K562 (cell line): ENCODE measurements around the gene IL17RA. TPM values are rescaled to one million over a fixed set of nuclear protein-coding genes. Genes with fewer than 3 reads are reported as not detected.

Source experiments
- ATAC-seq: fragments of 200-7000 bp; cut with Tn5 transposase; 3 replicates; pipeline ENCODE4 v1.9.1; 2020; ENCODE audit warnings: moderate library complexity
- BruUV-seq: library from RNA; stranded (reverse); fragments of 400-500 nt; replicated peaks from 2 replicates; lab custom pipeline; 2021; lab: Mats Ljungman, UMichigan
- CTCF ChIA-PET: fragments of 300-600 bp; formaldehyde crosslinking; extraction: SDS; loops from one replicate; lab custom pipeline; 2021; ENCODE audit warnings: low intra/inter-chr PET ratio; lab: Yijun Ruan, JAX
- POLR2A ChIA-PET: fragments of 300-600, 350-650 bp; sonication (Branson Sonifier 250); formaldehyde crosslinking; extraction: SDS; loops from one replicate; lab custom pipeline; 2021; ENCODE audit warnings: antibody characterized with exemption, inconsistent platforms; lab: Yijun Ruan, JAX
- DNase-seq, 4 experiments: peaks; one replicate each; pipeline versions ENCODE4 v3.0.0 to v3.0.0-alpha.2; 2011 to 2018; ENCODE audit warnings: low spot score in 3 of 4, mixed read lengths in 3 of 4; ENCODE audit errors: extremely low read depth in 1 of 4
- FAIRE-seq: peaks from 2 replicates; lab custom pipeline; 2011; peaks lifted over from hg19 to GRCh38; lab: Jason Lieb, UNC
- H2AFZ ChIP-seq: 2 replicates; pipeline ENCODE4 v1.6.0; 2011; ENCODE audit warnings: low read depth, low read length, control low read depth, inconsistent platforms
- H3K27ac ChIP-seq: fragments of 200-600 bp; 3 replicates; pipeline ENCODE4 v1.8.0; 2011; ENCODE audit warnings: low read depth, mild to moderate bottlenecking, control low read depth, inconsistent platforms, low read length, moderate library complexity, mixed read lengths; ENCODE audit errors: extremely low read depth
- H3K27me3 ChIP-seq, 2 experiments: fragments of 300-600 bp in 1 of 2; 2 replicates in 1 of 2; 3 replicates in 1 of 2; pipeline versions ENCODE4 v1.6.0 to v1.8.0; 2011; ENCODE audit warnings: inconsistent platforms in 2 of 2, low read length in 2 of 2, mild to moderate bottlenecking in 1 of 2, mixed read lengths in 1 of 2, moderate library complexity in 1 of 2; ENCODE audit not compliant: control insufficient read depth in 2 of 2, insufficient read depth in 2 of 2
- H3K36me3 ChIP-seq: fragments of 300-600 bp; 3 replicates; pipeline ENCODE4 v1.8.0; 2011; ENCODE audit warnings: mild to moderate bottlenecking, low read length, inconsistent platforms; ENCODE audit not compliant: control insufficient read depth, insufficient read depth
- H3K4me1 ChIP-seq, 2 experiments: fragments of 200-600 bp in 1 of 2; replicated peaks in 1 of 2; 2 replicates in 1 of 2; 3 replicates in 1 of 2; pipeline versions ENCODE4 v1.5.1 to v1.8.0; 2011; ENCODE audit warnings: inconsistent platforms in 2 of 2, low read length in 2 of 2, mild to moderate bottlenecking in 1 of 2, mixed read lengths in 1 of 2, moderate library complexity in 1 of 2; ENCODE audit not compliant: control insufficient read depth in 2 of 2, insufficient read depth in 2 of 2
- H3K4me2 ChIP-seq: 2 replicates; pipeline ENCODE4 v1.6.1; 2011; ENCODE audit warnings: low read length, control low read depth, inconsistent platforms, mixed read lengths; ENCODE audit not compliant: insufficient read depth
- H3K4me3 ChIP-seq: fragments of 200-600 bp; sonication (generic), shearing (Covaris generic); 2 replicates; pipeline ENCODE4 v1.5.1; 2016; ENCODE audit warnings: control low read depth, inconsistent platforms
- H3K79me2 ChIP-seq: fragments of 200-600 bp; 3 replicates; pipeline ENCODE4 v1.8.0; 2011; ENCODE audit warnings: low read length, inconsistent platforms; ENCODE audit not compliant: control insufficient read depth, insufficient read depth
- H3K9ac ChIP-seq, 2 experiments: 2 replicates each; pipeline versions ENCODE4 v1.6.0 to v1.6.1; 2011; ENCODE audit warnings: low read depth in 2 of 2, low read length in 2 of 2, control low read depth in 1 of 2, inconsistent platforms in 1 of 2, mild to moderate bottlenecking in 1 of 2, mixed read lengths in 1 of 2; ENCODE audit not compliant: insufficient read depth in 1 of 2
- H3K9me1 ChIP-seq: one replicate; pipeline ENCODE4 v1.6.0; 2011; ENCODE audit warnings: inconsistent platforms, mild to moderate bottlenecking, low read length, moderate library complexity; ENCODE audit not compliant: control insufficient read depth, insufficient read depth
- H3K9me3 ChIP-seq: replicated peaks from 2 replicates; pipeline ENCODE4 v1.5.1; 2011; ENCODE audit warnings: low read depth, low read length, inconsistent platforms; ENCODE audit not compliant: control insufficient read depth, insufficient read depth
- H4K20me1 ChIP-seq: replicated peaks from 2 replicates; pipeline ENCODE4 v1.6.1; 2011; ENCODE audit warnings: low read length, inconsistent platforms, mixed read lengths; ENCODE audit not compliant: control insufficient read depth, insufficient read depth
- CTBP1 ChIP-seq: fragments of 450-650 bp; IDR thresholded peaks from 2 replicates; pipeline ENCODE4 v1.6.1; 2016; ENCODE audit warnings: borderline replicate concordance
- KDM1A ChIP-seq, 2 experiments: fragments of 450-650 bp; IDR thresholded peaks; 2 replicates each; pipeline ENCODE4 v1.6.1; 2016; ENCODE audit warnings: mild to moderate bottlenecking in 2 of 2
- SETDB1 ChIP-seq: IDR thresholded peaks from one replicate; pipeline ENCODE4 v1.6.1; 2012; ENCODE audit warnings: low read length, control low read depth, inconsistent platforms
- SIN3B ChIP-seq: fragments of 450-650 bp; IDR thresholded peaks from 2 replicates; pipeline ENCODE4 v1.6.1; 2017; ENCODE audit warnings: low read depth, mild to moderate bottlenecking, moderate library complexity
- SMAD4 ChIP-seq: fragments of 250-450 bp; sonication (Bioruptor Pico); conservative IDR thresholded peaks from 2 replicates; pipeline ENCODE4 v1.8.0; 2021; ENCODE audit warnings: inconsistent platforms, mild to moderate bottlenecking, moderate library complexity
- SRF ChIP-seq, 2 experiments: fragments of 250-450, 450-650 bp in 1 of 2; sonication (Bioruptor Pico) in 1 of 2; sonication (generic) in 1 of 2; formaldehyde crosslinking; IDR thresholded peaks; 2 replicates each; pipeline versions ENCODE4 v1.5.0 to v1.5.1; 2020 to 2022; ENCODE audit warnings: mild to moderate bottlenecking in 1 of 2, missing genetic modification reagents in 1 of 2
- ZFP1 ChIP-seq: fragments of 450-650 bp; formaldehyde crosslinking; IDR thresholded peaks from 2 replicates; pipeline ENCODE4 v1.4.0; 2020; ENCODE audit warnings: mild to moderate bottlenecking, mixed read lengths
- ZNF143 ChIP-seq: sonication (generic); formaldehyde crosslinking; IDR thresholded peaks from 2 replicates; pipeline ENCODE4 v1.9.0; 2022; ENCODE audit warnings: mild to moderate bottlenecking, missing genetic modification reagents
- ZNF263 ChIP-seq: sonication (generic); formaldehyde crosslinking; IDR thresholded peaks from 2 replicates; pipeline ENCODE4 v1.8.0; 2022; ENCODE audit warnings: mild to moderate bottlenecking, missing genetic modification reagents, borderline replicate concordance
- ZNF766 ChIP-seq: fragments of 200-800 bp; sonication (Bioruptor generic); conservative IDR thresholded peaks from 2 replicates; pipeline ENCODE4 v1.6.1; 2016; ENCODE audit warnings: missing genetic modification characterization, missing compliant biosample characterization
- WGBS: fragments of 100-300 bp; shearing (Covaris generic); methylation state at CpG from one replicate; pipeline ENCODE4 v1.1.6; 2016; ENCODE audit warnings: low coverage, mixed read lengths; ENCODE audit not compliant: insufficient coverage; ENCODE audit errors: missing lambda C conversion rate; 5-methylcytosine and 5-hydroxymethylcytosine counted together
- in situ Hi-C: fragments of 300-500 bp; cut with MboI; formaldehyde crosslinking; loops from 4 replicates; pipeline ENCODE4 v1.15.0; 2018; ENCODE audit warnings: inconsistent platforms, mixed read lengths
- intact Hi-C: fragments of 100-400 bp; cut with micrococcal nuclease; formaldehyde crosslinking; loops from 2 replicates; pipeline ENCODE4 v1.14.2; 2022
- polyA plus RNA-seq, 8 experiments: library from polyadenylated mRNA; depleted of rRNA in 4 of 8; stranded (reverse) in 5 of 8; unstranded in 3 of 8; fragments of >200 nt; fragmentation: Nextera tagmentation in 2 of 8; fragmentation: Illumina TruSeq in 1 of 8; extraction: Ambion mirVana in 2 of 8; extraction: Trizol in 1 of 8; gene quantifications; 2 replicates each; pipeline versions ENCODE4 v1.2.1 to v1.2.3, GENCODE V29; 2011 to 2014; ENCODE audit warnings: inconsistent platforms in 1 of 8, missing spikeins in 1 of 8
- total RNA-seq, 7 experiments: library from RNA; depleted of rRNA in 6 of 7; stranded (reverse); fragments of >200 nt in 6 of 7; fragmentation: Illumina TruSeq in 2 of 7; extraction: Trizol in 2 of 7; gene quantifications; 2 replicates each; pipeline versions ENCODE4 v1.2.1 to v1.2.3, GENCODE V29; 2011 to 2021; ENCODE audit warnings: low replicate concordance in 1 of 7
- TF ChIP-seq, protein P1 (sequence below): fragments of 450-650 bp; formaldehyde crosslinking; IDR thresholded peaks from 2 replicates; pipeline ENCODE4 v1.4.0; 2020; ENCODE audit warnings: mild to moderate bottlenecking, moderate library complexity
- TF ChIP-seq, protein P2 (sequence below): fragments of 250-450 bp; sonication (Bioruptor Pico); IDR thresholded peaks from 2 replicates; pipeline ENCODE4 v1.4.0; 2020; ENCODE audit warnings: mild to moderate bottlenecking, moderate library complexity
- TF ChIP-seq, protein P3 (sequence below), 3 experiments: fragments of 200-800 bp in 1 of 3; sonication (Bioruptor generic) in 1 of 3; sonication (generic) in 1 of 3; formaldehyde crosslinking in 1 of 3; IDR thresholded peaks; 2 replicates each; pipeline versions ENCODE4 v1.6.1 to v1.8.0; 2016 to 2022; ENCODE audit warnings: mild to moderate bottlenecking in 2 of 3, missing compliant biosample characterization in 2 of 3, missing genetic modification characterization in 2 of 3, missing genetic modification reagents in 1 of 3
- TF ChIP-seq, protein P4 (sequence below): sonication (generic); formaldehyde crosslinking; IDR thresholded peaks from 2 replicates; pipeline ENCODE4 v1.8.1; 2023; ENCODE audit warnings: mild to moderate bottlenecking, missing genetic modification reagents, moderate library complexity

Gene IL17RA
- total and polyA plus RNA-seq, 9 of the 15 experiments (the other 6 are each of a cell fraction or from before 2014, with no cell fraction given) = 0.17 to 11.8 (median 3.7) TPM

DNA sequence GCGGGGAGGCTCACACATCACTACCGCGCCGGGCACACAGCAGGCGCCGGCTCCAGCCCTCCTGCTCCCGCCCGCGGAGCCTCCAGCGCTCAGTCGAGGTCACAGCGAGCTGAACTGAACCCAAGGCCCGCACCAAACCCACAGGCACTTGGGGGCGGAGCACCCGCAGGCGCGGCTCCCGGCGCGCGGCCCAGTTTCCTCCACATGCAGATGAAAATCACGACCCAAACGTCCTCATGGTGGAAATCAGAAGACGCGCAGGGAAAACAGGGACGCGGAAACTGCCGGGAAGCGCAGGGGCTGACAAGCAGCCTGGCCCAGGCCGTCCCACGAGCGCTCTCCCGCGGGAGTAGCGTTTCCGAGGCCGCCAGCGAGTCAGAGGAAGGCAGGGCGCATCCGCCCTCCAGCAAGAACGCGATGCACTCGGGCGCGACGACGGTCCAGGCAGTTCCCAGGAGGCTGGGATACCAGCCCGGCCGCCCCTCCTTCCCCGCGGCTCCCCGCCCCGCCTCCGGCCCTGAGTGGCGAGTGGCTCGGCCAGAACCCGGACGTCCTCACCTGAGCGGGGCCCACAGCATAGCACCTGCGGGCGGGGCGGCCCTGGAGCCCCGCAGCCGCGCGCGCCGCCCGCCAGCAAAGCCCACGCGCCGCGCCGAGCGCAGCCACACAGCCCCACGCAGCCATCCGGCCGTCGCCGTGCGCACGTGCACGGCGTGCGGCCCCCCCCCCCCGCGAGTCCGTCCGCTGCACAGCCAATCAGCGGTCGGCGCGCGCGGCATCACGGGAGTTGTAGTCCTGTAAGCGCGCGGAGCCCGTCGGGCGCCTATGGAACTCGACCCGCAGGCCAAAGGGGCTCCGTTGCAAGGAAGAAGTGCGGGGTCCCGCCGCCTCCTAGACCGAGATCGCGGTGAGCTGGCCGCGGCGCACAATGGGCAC is 74.0 kb downstream of the IL17RA start, which contains the start of gene HDHD5:
HDHD5 (minus strand) TSS at position 710 of the 936 bp plus-strand sequence; CDS start at position 684, 26 bp downstream.
- peak within 1 kb of the TSS; percentile 86 for H3K4me2 ChIP-seq
- FAIRE-seq (no peak), ATAC-seq (peak; percentile 88), DNase-seq (peak; percentile 92 to 99 (median 98))
- peak within 1 kb of the TSS; percentile 85 for H2AFZ ChIP-seq
- BruUV-seq = no TSS peak
- H3K9ac ChIP-seq = peak within 1 kb of the TSS; percentile 40 to 93
- CTCF ChIA-PET = no interaction called here
- under 1% methylated on average over 70 of the region's 114 CpGs for WGBS
- H3K79me2 ChIP-seq = peaks cover 12% of the 10 kb centered on the region
- H3K4me1 ChIP-seq = peaks cover 12 to 23% of the 10 kb centered on the region in 2 experiments; a peak in 4 of 5 replicates
- no peaks in the 10 kb centered on the region for H3K9me3 ChIP-seq
- no peaks in the 10 kb centered on the region for H3K9me1 ChIP-seq
- H3K4me3 ChIP-seq = peak within 1 kb of the TSS; percentile 60
- POLR2A ChIA-PET = interaction anchor here (0.9 kb wide), 1 partner anchor 9 kb away, joined by 3 read pairs; no protein-coding TSS in a partner anchor
- peaks cover 3% of the 10 kb centered on the region for H4K20me1 ChIP-seq
- H3K27me3 ChIP-seq = peaks cover 7 to 14% of the 10 kb centered on the region in 2 experiments; a peak in 3 of 5 replicates
- intact Hi-C loops = no loop called here
- peaks cover 7% of the 10 kb centered on the region; the same call in 2 of the 3 replicates for H3K36me3 ChIP-seq
- in situ Hi-C loops = no loop called here
- peak within 1 kb of the TSS; percentile 67 for H3K27ac ChIP-seq
- TF ChIP-seq SMAD4 (CRISPR knock-in tag) = peak; percentile 68
- TF ChIP-seq SRF (CRISPR knock-in tag; IDR thresholded peaks at IDR 0.05) = no peak
- no peak for TF ChIP-seq ZNF263 (CRISPR knock-in tag)
- TF ChIP-seq ZNF766 (CRISPR knock-in tag) = 0 out of 2 replicates have a peak, but pooled peaks have one; percentile 45
- no peak for TF ChIP-seq SETDB1
- TF ChIP-seq, protein P1, sequence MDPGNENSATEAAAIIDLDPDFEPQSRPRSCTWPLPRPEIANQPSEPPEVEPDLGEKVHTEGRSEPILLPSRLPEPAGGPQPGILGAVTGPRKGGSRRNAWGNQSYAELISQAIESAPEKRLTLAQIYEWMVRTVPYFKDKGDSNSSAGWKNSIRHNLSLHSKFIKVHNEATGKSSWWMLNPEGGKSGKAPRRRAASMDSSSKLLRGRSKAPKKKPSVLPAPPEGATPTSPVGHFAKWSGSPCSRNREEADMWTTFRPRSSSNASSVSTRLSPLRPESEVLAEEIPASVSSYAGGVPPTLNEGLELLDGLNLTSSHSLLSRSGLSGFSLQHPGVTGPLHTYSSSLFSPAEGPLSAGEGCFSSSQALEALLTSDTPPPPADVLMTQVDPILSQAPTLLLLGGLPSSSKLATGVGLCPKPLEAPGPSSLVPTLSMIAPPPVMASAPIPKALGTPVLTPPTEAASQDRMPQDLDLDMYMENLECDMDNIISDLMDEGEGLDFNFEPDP = no peak
- 0 out of 2 replicates have a peak, but pooled peaks have one; percentile 55 for TF ChIP-seq SIN3B
- TF ChIP-seq, protein P2, sequence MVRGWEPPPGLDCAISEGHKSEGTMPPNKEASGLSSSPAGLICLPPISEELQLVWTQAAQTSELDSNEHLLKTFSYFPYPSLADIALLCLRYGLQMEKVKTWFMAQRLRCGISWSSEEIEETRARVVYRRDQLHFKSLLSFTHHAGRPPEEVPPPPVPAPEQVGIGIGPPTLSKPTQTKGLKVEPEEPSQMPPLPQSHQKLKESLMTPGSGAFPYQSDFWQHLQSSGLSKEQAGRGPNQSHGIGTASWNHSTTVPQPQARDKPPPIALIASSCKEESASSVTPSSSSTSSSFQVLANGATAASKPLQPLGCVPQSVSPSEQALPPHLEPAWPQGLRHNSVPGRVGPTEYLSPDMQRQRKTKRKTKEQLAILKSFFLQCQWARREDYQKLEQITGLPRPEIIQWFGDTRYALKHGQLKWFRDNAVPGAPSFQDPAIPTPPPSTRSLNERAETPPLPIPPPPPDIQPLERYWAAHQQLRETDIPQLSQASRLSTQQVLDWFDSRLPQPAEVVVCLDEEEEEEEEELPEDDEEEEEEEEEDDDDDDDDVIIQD (CRISPR knock-in tag) = 0 out of 2 replicates have a peak, but pooled peaks have one; percentile 63
- TF ChIP-seq, protein P3, sequence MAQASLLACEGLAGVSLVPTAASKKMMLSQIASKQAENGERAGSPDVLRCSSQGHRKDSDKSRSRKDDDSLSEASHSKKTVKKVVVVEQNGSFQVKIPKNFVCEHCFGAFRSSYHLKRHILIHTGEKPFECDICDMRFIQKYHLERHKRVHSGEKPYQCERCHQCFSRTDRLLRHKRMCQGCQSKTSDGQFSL (CRISPR knock-in tag; IDR thresholded peaks at IDR 0.05) = peak; percentile 96
- TF ChIP-seq, protein P3 (tag; IDR thresholded peaks at IDR 0.05) = peak in 1 of 2 experiments; percentile 97; a peak in 2 of 4 replicates
- TF ChIP-seq ZNF143 (CRISPR knock-in tag) = peak; percentile 84
- TF ChIP-seq, protein P4, sequence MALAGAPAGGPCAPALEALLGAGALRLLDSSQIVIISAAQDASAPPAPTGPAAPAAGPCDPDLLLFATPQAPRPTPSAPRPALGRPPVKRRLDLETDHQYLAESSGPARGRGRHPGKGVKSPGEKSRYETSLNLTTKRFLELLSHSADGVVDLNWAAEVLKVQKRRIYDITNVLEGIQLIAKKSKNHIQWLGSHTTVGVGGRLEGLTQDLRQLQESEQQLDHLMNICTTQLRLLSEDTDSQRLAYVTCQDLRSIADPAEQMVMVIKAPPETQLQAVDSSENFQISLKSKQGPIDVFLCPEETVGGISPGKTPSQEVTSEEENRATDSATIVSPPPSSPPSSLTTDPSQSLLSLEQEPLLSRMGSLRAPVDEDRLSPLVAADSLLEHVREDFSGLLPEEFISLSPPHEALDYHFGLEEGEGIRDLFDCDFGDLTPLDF (CRISPR knock-in tag) = peak; percentile 54; the same call in 1 of the 2 replicates
- no peak for TF ChIP-seq ZFP1 (CRISPR knock-in tag)
- peak; percentile 92 for TF ChIP-seq CTBP1
- peak in 1 of 2 experiments; percentile 60; a peak in 1 of 4 replicates for TF ChIP-seq KDM1A (IDR thresholded peaks at IDR 0.05)
